GM18507 (cell line): ENCODE results near the gene PET100.

Experiments used
- DNase-seq: peaks from one replicate; pipeline ENCODE4 v3.0.0; 2011; ENCODE audit warnings: low read depth; ENCODE audit not compliant: insufficient read length; ENCODE audit errors: extremely low spot score
- FAIRE-seq: peaks from 2 replicates; lab custom pipeline; 2011; peaks lifted over from hg19 to GRCh38; lab: Jason Lieb, UNC

Gene PET100

DNA sequence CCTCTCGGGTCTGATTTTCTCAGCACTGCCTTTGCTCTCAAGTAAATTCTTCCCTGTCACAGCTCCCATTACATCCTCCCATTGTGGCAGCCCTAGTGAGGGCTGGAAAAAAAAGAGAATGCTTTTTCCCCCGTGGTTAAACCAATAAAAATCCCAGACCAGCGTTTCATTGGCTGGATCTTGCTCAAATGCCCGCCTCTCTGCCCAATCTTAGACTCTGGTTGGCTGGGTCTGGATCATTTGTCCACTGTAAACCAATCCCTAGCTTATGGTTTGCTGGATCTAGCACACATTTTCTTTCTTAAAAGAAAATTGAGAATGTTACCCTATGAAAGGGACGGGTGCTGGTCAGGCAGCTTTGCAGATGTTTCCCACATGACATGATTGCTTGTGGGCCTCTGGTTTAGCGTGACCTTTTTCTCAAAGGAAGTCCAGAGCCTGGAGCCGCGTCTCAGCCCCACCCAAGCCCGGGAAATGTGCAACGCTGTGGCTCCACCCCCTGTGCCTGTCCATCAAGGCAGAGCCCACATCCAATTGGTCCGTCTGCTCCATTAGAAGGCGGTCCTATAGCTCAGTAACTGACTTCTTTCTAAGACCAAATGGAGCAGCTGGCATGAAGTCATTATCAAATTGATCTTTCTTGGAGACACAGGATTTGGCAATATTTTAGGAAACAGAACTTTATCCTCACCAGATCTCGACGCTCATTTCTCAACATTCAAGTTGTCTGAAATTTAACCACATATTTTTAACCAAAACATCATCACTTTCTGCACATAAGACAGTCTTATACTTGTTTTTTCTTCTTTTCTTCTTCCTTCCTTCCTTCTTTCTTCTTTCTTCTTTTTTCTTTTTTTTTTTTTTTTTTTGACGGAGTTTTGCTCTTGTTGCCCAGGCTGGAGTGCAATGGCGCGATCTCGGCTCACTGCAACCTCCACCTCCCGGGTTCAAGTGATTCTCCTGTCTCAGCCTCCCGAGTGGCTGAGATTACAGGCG is 44.7 kb downstream of the PET100 start:
- peak; percentile 21 for FAIRE-seq

GRCh38 chr19:7676376-7676775 is 46.8 kb downstream of the PET100 start:
- peak; percentile 42 for FAIRE-seq
- DNase-seq, result no peak

More for the DNA sequence above, 44.7 kb downstream of the PET100 start:
- DNase-seq, result no peak

DNA sequence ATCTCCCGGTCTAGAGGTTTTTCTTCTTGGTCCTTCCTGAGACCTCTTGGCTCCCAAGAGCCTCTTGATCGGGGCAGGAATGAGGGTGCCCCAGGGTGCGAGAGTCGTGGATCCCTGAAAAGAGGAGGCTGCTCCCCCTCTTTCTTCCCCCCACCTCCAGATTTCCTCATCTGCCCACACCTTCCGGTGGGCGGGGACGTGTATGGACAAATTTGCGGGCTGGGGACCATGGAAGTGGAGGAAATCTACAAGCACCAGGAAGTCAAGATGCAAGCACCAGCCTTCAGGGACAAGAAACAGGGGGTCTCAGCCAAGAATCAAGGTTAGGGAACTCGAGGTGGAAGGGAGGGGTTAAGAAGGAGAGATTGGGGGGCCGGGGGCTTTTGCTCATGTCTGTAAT is 47.3 kb downstream of the PET100 start, which contains the start of gene MCEMP1:
Gene MCEMP1 (plus strand): TSS at position 237 of the 400 bp plus-strand sequence. CDS start 31 bp downstream, at position 268.
- no peak for FAIRE-seq
- DNase-seq, result no peak

DNA sequence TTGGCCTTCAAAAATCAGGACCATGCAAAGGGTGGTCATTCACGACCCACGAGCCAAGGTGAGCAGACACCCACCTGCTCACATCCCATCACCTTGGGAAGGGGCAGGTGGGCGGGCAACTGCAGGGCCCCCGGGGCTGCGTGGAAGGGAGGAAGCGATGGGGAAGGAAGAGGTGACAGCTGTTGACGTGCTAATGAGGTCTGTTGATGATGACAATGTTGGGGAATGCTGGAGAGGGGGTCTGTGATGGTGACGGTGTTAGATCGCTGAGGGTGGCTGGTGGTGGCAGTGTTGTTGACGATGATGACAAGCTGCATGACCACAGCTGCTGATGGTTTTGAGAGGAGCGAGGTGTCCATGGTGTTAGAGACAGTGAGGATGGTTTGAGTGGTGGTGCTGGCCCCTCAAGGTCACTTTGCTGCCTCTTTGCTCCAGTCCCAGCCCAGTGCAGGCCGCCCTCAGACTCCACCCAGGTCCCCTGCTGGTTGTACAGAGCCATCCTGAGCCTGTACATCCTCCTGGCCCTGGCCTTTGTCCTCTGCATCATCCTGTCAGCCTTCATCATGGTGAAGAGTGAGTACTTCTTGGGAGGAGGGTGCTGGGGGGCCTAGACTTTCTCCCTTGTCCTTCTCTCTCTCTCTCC is 48.2 kb downstream of the PET100 start:
- DNase-seq, result no peak
- FAIRE-seq, result no peak

- DNase-seq, result peak; percentile 68
- peak; percentile 93 for FAIRE-seq
Observed at GRCh38 chr19:7678971-7679751, 49.6 kb downstream of the PET100 start.

DNA sequence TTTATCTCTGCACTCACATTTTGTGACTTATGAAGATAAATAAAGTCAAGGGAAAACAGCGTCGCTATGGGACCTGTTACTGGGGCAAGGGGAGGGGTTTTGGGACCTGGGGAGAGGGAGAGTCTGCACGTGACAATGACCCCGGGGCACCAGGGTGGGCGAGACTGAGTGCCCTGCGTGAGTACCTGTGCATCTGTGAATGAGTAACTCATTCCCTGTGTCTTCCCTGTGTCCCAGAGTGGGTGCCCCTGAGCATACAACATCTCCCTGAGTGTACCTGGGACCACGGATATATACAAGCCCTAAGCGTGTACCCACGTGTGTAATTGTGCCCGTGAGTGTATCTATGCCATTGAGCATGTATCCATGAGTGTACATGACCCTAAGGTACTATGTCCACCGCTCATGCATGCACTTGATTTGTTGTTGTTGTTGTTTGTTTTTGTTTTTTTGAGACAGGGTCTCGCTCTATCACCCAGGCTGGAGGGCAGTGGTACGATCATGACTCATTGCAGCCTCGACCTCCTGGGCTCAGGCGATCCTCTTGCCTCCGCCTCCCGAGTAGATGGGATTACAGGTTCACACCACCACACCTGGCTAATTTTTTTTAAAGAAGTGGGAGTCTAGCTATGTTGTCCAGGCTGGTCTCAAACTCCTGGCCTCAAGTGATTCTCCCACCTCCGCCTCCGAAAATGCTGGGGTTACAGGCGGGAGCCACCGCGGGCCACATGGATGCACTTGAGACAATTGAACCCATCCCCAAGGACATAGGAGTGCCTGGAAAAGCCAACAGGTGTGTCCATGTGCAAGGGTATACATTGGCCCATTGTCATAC is 50.4 kb downstream of the PET100 start:
- no peak for FAIRE-seq

GRCh38 chr19:7680606-7681339 is 51.2 kb downstream of the PET100 start, which contains the start of gene TRAPPC5:
Gene TRAPPC5 (plus strand): TSS chr19:7680833. CDS start chr19:7682254, 1,421 bp downstream.
- peak; percentile 76 for DNase-seq
- FAIRE-seq, result peak; percentile 86

More for the DNA sequence above, 50.4 kb downstream of the PET100 start:
- DNase-seq, result no peak
